IMR-90 (cell line): ENCODE data around the gene TUBA3C. TPM values are rescaled to one million over a fixed set of nuclear protein-coding genes. Genes with fewer than 3 reads are reported as not detected.

Experiments used
- ATAC-seq: fragments of 200-7000 bp; cut with Tn5 transposase; 2 replicates; pipeline ENCODE4 v1.9.1; 2020; ENCODE audit warnings: low read depth, mild to moderate bottlenecking, moderate library complexity
- BruUV-seq: library from RNA; stranded (reverse); fragments of 400-500 nt; replicated peaks from 2 replicates; lab custom pipeline; 2021; lab: Mats Ljungman, UMichigan
- CTCF ChIA-PET: fragments of 300-600 bp; formaldehyde crosslinking; extraction: SDS; loops from one replicate; lab custom pipeline; 2021; ENCODE audit warnings: antibody characterized with exemption; lab: Yijun Ruan, JAX
- POLR2A ChIA-PET: fragments of 300-600 bp; sonication (Branson Sonifier 250); formaldehyde crosslinking; loops from one replicate; lab custom pipeline; 2022; ENCODE audit warnings: antibody characterized with exemption; ENCODE audit not compliant: unreplicated experiment; lab: Charles Lee
- DNase-seq: peaks from one replicate; pipeline ENCODE4 v3.0.0; 2013
- H2AFZ ChIP-seq: replicated peaks from 2 replicates; pipeline ENCODE3; 2013; ENCODE audit warnings: low read length, mild to moderate bottlenecking; ENCODE audit not compliant: poor library complexity
- H2AK5ac ChIP-seq: 2 replicates; pipeline ENCODE4 v1.6.1; 2013; ENCODE audit warnings: low read depth, low read length, inconsistent platforms
- H2AK9ac ChIP-seq: replicated peaks from 2 replicates; pipeline ENCODE3; 2013; ENCODE audit warnings: mild to moderate bottlenecking, low read depth, low read length, moderate library complexity; ENCODE audit not compliant: poor library complexity
- H2BK120ac ChIP-seq: 2 replicates; pipeline ENCODE4 v1.6.1; 2013; ENCODE audit warnings: low read depth, low read length, inconsistent platforms
- H2BK15ac ChIP-seq: 3 replicates; pipeline ENCODE4 v1.6.1; 2013; ENCODE audit warnings: low read depth, low read length, inconsistent platforms
- H2BK20ac ChIP-seq: 2 replicates; pipeline ENCODE4 v1.6.1; 2013; ENCODE audit warnings: low read depth, mild to moderate bottlenecking, inconsistent platforms, low read length, moderate library complexity
- H2BK5ac ChIP-seq: 2 replicates; pipeline ENCODE4 v1.6.1; 2013; ENCODE audit warnings: mild to moderate bottlenecking, low read depth, low read length, inconsistent platforms; ENCODE audit not compliant: poor library complexity, severe bottlenecking
- H3K14ac ChIP-seq: replicated peaks from 2 replicates; pipeline ENCODE4 v1.6.1; 2013; ENCODE audit warnings: low read depth, low read length, inconsistent platforms
- H3K18ac ChIP-seq: 2 replicates; pipeline ENCODE4 v1.6.1; 2013; ENCODE audit warnings: low read depth, low read length, control low read depth
- H3K23ac ChIP-seq: 2 replicates; pipeline ENCODE4 v1.6.1; 2013; ENCODE audit warnings: low read depth, low read length, inconsistent platforms
- H3K27ac ChIP-seq: 2 replicates; pipeline ENCODE4 v1.5.1; 2013; ENCODE audit warnings: mild to moderate bottlenecking, control low read depth, low read length; ENCODE audit not compliant: insufficient read depth
- H3K27me3 ChIP-seq: 2 replicates; pipeline ENCODE4 v1.6.1; 2013; ENCODE audit warnings: low read length; ENCODE audit not compliant: control insufficient read depth, insufficient read depth
- H3K36me3 ChIP-seq: 2 replicates; pipeline ENCODE4 v1.6.1; 2013; ENCODE audit warnings: low read length, mixed read lengths; ENCODE audit not compliant: control insufficient read depth, insufficient read depth
- H3K4ac ChIP-seq: 2 replicates; pipeline ENCODE4 v1.6.1; 2013; ENCODE audit warnings: low read depth, low read length, inconsistent platforms
- H3K4me1 ChIP-seq: 2 replicates; pipeline ENCODE4 v1.6.1; 2013; ENCODE audit warnings: low read length, mixed read lengths; ENCODE audit not compliant: control insufficient read depth, insufficient read depth
- H3K4me2 ChIP-seq: 2 replicates; pipeline ENCODE4 v1.6.1; 2013; ENCODE audit warnings: low read depth, mild to moderate bottlenecking, control low read depth, low read length, moderate library complexity
- H3K4me3 ChIP-seq: 2 replicates; pipeline ENCODE4 v1.5.1; 2013; ENCODE audit warnings: low read depth, mild to moderate bottlenecking, control low read depth, low read length, moderate library complexity; ENCODE audit not compliant: insufficient read depth
- H3K56ac ChIP-seq: 2 replicates; pipeline ENCODE4 v1.6.1; 2013; ENCODE audit warnings: low read length, inconsistent platforms; ENCODE audit not compliant: insufficient read depth; ENCODE audit errors: extremely low read depth
- H3K79me1 ChIP-seq, 2 experiments: 2 replicates each; pipeline ENCODE4 v1.6.1; 2013; ENCODE audit warnings: low read length in 2 of 2, inconsistent platforms in 1 of 2, low read depth in 1 of 2
- H3K9ac ChIP-seq: 2 replicates; pipeline ENCODE4 v1.6.1; 2013; ENCODE audit warnings: low read depth, low read length, control low read depth
- H3K9me1 ChIP-seq: 2 replicates; pipeline ENCODE4 v1.6.1; 2013; ENCODE audit warnings: low read length, inconsistent platforms; ENCODE audit not compliant: insufficient read depth
- H3K9me3 ChIP-seq: 2 replicates; pipeline ENCODE4 v1.6.1; 2013; ENCODE audit warnings: low read length; ENCODE audit not compliant: control insufficient read depth, insufficient read depth
- H4K20me1 ChIP-seq: 2 replicates; pipeline ENCODE4 v1.6.1; 2013; ENCODE audit warnings: low read length, inconsistent platforms; ENCODE audit not compliant: insufficient read depth
- H4K5ac ChIP-seq: 2 replicates; pipeline ENCODE4 v1.6.1; 2013; ENCODE audit warnings: mild to moderate bottlenecking, low read depth, low read length, control low read depth
- H4K8ac ChIP-seq, 2 experiments: 2 replicates each; pipeline ENCODE4 v1.6.1; 2013; ENCODE audit warnings: low read depth in 2 of 2, low read length in 2 of 2, control low read depth in 1 of 2, inconsistent platforms in 1 of 2
- H4K91ac ChIP-seq: 2 replicates; pipeline ENCODE4 v1.6.1; 2013; ENCODE audit warnings: low read depth, low read length, inconsistent platforms; ENCODE audit not compliant: insufficient read depth
- BHLHE40 ChIP-seq: fragments of 150-350 bp; IDR thresholded peaks from 2 replicates; pipeline ENCODE4 v1.6.1; 2016; ENCODE audit warnings: mild to moderate bottlenecking, low read depth, low read length
- CEBPB ChIP-seq: IDR thresholded peaks from 2 replicates; pipeline ENCODE4 v1.6.1; 2012; ENCODE audit warnings: low read depth, low read length, improper control_type of control experiment
- CHD1 ChIP-seq: IDR thresholded peaks from 2 replicates; pipeline ENCODE4 v1.6.1; 2012; ENCODE audit warnings: low read depth, low read length, improper control_type of control experiment
- CTCF ChIP-seq: conservative IDR thresholded peaks from 2 replicates; pipeline ENCODE4 v1.5.1; 2012; ENCODE audit warnings: mild to moderate bottlenecking, low read depth, low read length, improper control_type of control experiment
- ELK1 ChIP-seq: fragments of 150-350 bp; IDR thresholded peaks from 2 replicates; pipeline ENCODE4 v1.6.1; 2016; ENCODE audit warnings: low read depth, mild to moderate bottlenecking, low read length, moderate library complexity, borderline replicate concordance
- FOS ChIP-seq: fragments of 150-350 bp; IDR thresholded peaks from 2 replicates; pipeline ENCODE4 v1.6.1; 2016; ENCODE audit warnings: low read depth, low read length
- MAFK ChIP-seq: IDR thresholded peaks from 2 replicates; pipeline ENCODE4 v1.6.1; 2012; ENCODE audit warnings: low read depth, low read length, improper control_type of control experiment
- MAZ ChIP-seq: IDR thresholded peaks from 2 replicates; pipeline ENCODE4 v1.6.1; 2012; ENCODE audit warnings: low read depth, mild to moderate bottlenecking, low read length, improper control_type of control experiment, moderate library complexity, borderline replicate concordance
- MXI1 ChIP-seq: IDR thresholded peaks from 2 replicates; pipeline ENCODE4 v1.6.1; 2012; ENCODE audit warnings: low read depth, mild to moderate bottlenecking, low read length, moderate library complexity, borderline replicate concordance
- NFE2L2 ChIP-seq: fragments of 150-350 bp; IDR thresholded peaks from 2 replicates; pipeline ENCODE4 v1.6.1; 2016; ENCODE audit warnings: low read depth, mild to moderate bottlenecking, low read length
- POLR2A ChIP-seq: IDR thresholded peaks from 2 replicates; pipeline ENCODE4 v1.6.1; 2012; ENCODE audit warnings: mild to moderate bottlenecking, low read depth, low read length
- RAD21 ChIP-seq: IDR thresholded peaks from 2 replicates; pipeline ENCODE4 v1.6.1; 2012; ENCODE audit warnings: low read length, improper control_type of control experiment
- RCOR1 ChIP-seq: IDR thresholded peaks from 2 replicates; pipeline ENCODE4 v1.6.1; 2012; ENCODE audit warnings: mild to moderate bottlenecking, low read length, improper control_type of control experiment; ENCODE audit not compliant: insufficient replicate concordance
- RFX5 ChIP-seq: IDR thresholded peaks from 2 replicates; pipeline ENCODE4 v1.8.0; 2012; ENCODE audit warnings: low read depth, mild to moderate bottlenecking, low read length, moderate library complexity
- SMC3 ChIP-seq: fragments of 150-350 bp; IDR thresholded peaks from 2 replicates; pipeline ENCODE4 v1.6.1; 2016; ENCODE audit warnings: low read depth, mild to moderate bottlenecking, antibody characterized with exemption, low read length, moderate library complexity
- WGBS, 2 experiments: methylation state at CpG; one replicate each; pipeline versions ENCODE4 v1.1.5 to v1.1.7; 2013; ENCODE audit warnings: missing lambda C conversion rate in 2 of 2; ENCODE audit not compliant: insufficient read length in 1 of 2; ENCODE audit errors: extremely low coverage in 2 of 2; 5-methylcytosine and 5-hydroxymethylcytosine counted together
- dilution Hi-C: fragments of 300-500 bp; cut with HindIII; formaldehyde crosslinking; loops from one replicate; pipeline ENCODE4 v1.14.3; 2018; ENCODE audit warnings: low sequenced_read_pairs; ENCODE audit not compliant: unreplicated experiment
- in situ Hi-C: fragments of 300-500 bp; cut with MboI; formaldehyde crosslinking; loops from 3 replicates; pipeline ENCODE4 v1.14.3; 2019; ENCODE audit warnings: low sequenced_read_pairs, inconsistent platforms, mixed read lengths
- intact Hi-C: fragments of 100-400 bp; cut with micrococcal nuclease; formaldehyde crosslinking; loops from 2 replicates; pipeline ENCODE4 v1.10.0; 2022
- polyA plus RNA-seq, 3 experiments: library from polyadenylated mRNA; depleted of rRNA; stranded (reverse); fragments of >200 nt; gene quantifications; 2 replicates each; pipeline ENCODE4 v1.2.3, GENCODE V29; 2012; ENCODE audit warnings: low replicate concordance in 1 of 3
- total RNA-seq: library from RNA; depleted of rRNA; stranded (reverse); fragments of >200 nt; gene quantifications from 2 replicates; pipeline ENCODE4 v1.2.3, GENCODE V29; 2012
- TF ChIP-seq, protein P1 (sequence below): fragments of 150-350 bp; IDR thresholded peaks from 2 replicates; pipeline ENCODE4 v1.6.1; 2017; ENCODE audit warnings: mild to moderate bottlenecking, antibody characterized with exemption, low read length, low read depth

TUBA3C gene
- total and polyA plus RNA-seq, 2 of the 4 experiments (the other 2 are of a cell fraction), result not detected

DNA sequence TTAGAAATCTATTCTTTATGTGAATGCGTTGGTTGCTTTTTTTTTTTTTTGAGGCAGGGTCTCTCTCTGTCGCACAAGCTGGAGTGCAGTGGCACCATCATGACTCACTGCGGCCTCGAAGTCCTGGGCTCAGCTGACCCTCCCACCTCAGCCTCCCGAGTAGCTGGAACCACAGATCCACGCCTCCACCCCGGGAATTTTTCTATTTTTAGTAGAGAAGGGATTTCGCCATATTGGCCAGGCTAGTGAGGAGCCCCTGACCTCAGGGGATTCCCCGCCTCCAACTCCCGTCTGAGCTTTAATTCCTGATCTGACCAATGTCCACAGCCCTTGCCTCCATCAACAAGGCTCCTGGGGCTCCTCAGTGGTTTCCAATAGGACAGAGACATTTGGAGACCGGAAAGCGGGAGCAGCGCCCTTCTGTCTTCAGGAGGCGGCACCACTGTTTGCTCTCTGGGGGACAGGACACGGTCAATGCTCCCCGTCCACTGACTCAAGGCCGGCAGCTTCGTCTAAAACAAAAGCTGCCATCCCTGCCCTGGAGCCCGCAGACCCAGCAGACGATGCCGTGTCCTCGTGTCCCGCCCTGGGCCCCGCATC lies 503 bp downstream of the TUBA3C start:
- Histone ChIP-seq H3K4me1 (no peaks in the 10 kb centered on the region), H2BK20ac (no peak overlapping the region), H3K4me3 (no peak overlapping the region), H3K14ac (no peak overlapping the region), H2AK5ac (no peak overlapping the region), H4K20me1 (no peaks in the 10 kb centered on the region), H4K5ac (no peak overlapping the region), H4K91ac (no peak overlapping the region), H3K56ac (no peak overlapping the region), H2BK120ac (no peak overlapping the region), H2AFZ (no peak overlapping the region), H3K27me3 (no peaks in the 10 kb centered on the region), H2BK15ac (no peak overlapping the region), H3K79me1 (no peaks in the 10 kb centered on the region), H3K9ac (no peak overlapping the region), H2AK9ac (no peak overlapping the region), H4K8ac (no peak overlapping the region), H3K4me2 (no peak overlapping the region), H3K9me3 (peaks cover 49% of the 10 kb centered on the region), H2BK5ac (no peak overlapping the region), H3K18ac (no peak overlapping the region), H3K23ac (no peak overlapping the region), H3K27ac (no peak overlapping the region), H3K9me1 (no peaks in the 10 kb centered on the region), H3K36me3 (no peaks in the 10 kb centered on the region), H3K4ac (no peak overlapping the region)
- ATAC-seq (no peak), DNase-seq (no peak)
- TF ChIP-seq POLR2A, result no peak
- no peak for TF ChIP-seq CTCF
- TF ChIP-seq BHLHE40, result no peak
- no peak for TF ChIP-seq CEBPB
- TF ChIP-seq SMC3, result no peak
- TF ChIP-seq, protein P1, sequence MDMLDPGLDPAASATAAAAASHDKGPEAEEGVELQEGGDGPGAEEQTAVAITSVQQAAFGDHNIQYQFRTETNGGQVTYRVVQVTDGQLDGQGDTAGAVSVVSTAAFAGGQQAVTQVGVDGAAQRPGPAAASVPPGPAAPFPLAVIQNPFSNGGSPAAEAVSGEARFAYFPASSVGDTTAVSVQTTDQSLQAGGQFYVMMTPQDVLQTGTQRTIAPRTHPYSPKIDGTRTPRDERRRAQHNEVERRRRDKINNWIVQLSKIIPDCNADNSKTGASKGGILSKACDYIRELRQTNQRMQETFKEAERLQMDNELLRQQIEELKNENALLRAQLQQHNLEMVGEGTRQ, result no peak
- no peak for TF ChIP-seq NFE2L2
- TF ChIP-seq RCOR1, result no peak
- TF ChIP-seq CHD1, result no peak
- no peak for TF ChIP-seq ELK1
- no peak for TF ChIP-seq MXI1
- no peak for TF ChIP-seq MAZ
- no peak for TF ChIP-seq MAFK
- no peak for TF ChIP-seq RAD21
- TF ChIP-seq RFX5, result no peak
- no peak for TF ChIP-seq FOS
- in situ Hi-C loops (no loop called here), intact Hi-C loops (no loop called here), dilution Hi-C loops (no loop called here)
- no TSS peak for BruUV-seq
- ChIA-PET CTCF (no interaction called here), POLR2A (no interaction called here)
- no CpG with 5 or more reads among the region's 24 CpGs for WGBS, 2 experiments
